Measurements from ENCODE around the gene CTNND2.

The CTNND2 gene

GRCh38 chr5:11491404-11492075 lies 412.7 kb downstream of the CTNND2 start:
- ChIA-PET POLR2A (no interaction called here), CTCF (interaction anchor here (0.9 kb wide), 1 partner anchor 1041 kb away, joined by 3 read pairs; no protein-coding TSS in a partner anchor)
- no peak for DNase-seq (ENCODE audit: low read depth, low spot score)
- no peak for TF ChIP-seq CTCF (IDR thresholded peaks at IDR 0.05; ENCODE audit: insufficient read depth, low read length, missing control alignments)
- H3K4me3 ChIP-seq (ENCODE audit: low read depth, low read length): no peak overlapping the region

DNA sequence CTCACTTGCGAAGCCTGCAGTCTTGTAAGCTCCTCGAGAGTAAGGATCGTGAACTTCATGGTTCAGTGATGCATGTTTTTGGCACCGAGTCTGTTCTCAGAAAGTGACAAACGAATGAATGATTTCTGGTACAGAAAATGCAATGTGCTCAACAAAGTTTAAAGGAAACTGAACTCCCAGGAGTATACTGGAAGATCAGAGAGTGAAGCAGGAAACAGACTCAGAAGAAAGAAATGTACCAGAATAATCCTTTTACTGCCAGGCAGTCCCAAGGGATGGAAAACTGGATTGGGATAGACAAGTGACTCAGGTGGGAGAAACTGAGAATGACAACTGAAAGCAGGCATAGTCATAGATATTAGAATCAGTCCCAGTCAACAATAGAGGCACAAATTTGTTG lies 420.6 kb downstream of the CTNND2 start:
- ChIA-PET CTCF (no interaction called here), POLR2A (no interaction called here)
- no peak for TF ChIP-seq CTCF (IDR thresholded peaks at IDR 0.05; ENCODE audit: insufficient read depth, low read length, missing control alignments)
- DNase-seq (ENCODE audit: low read depth, low spot score): no peak
- H3K4me3 ChIP-seq (ENCODE audit: low read depth, low read length): no peak overlapping the region

DNA sequence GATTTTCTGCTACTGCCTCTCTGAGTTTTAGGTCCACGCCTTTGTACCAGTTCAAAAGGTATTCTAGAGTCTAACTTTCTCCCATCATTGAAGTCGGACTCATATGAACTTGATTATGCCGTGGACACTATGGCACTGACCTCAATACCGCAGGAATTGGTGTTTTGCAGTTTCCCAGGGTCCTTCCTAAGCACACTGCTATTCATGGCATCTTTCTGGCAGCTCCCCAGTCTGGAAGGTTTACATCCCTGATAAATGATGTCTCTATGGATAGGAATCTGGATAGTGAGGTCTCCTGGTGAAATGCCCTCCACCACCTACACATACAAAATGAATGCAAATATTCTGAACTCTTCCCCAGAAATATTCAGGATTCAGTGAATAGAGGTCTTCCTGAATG lies 422.2 kb downstream of the CTNND2 start:
- TF ChIP-seq CTCF (IDR thresholded peaks at IDR 0.05; ENCODE audit: insufficient read depth, low read length, missing control alignments): no peak
- POLR2A ChIA-PET: no interaction called here
- H3K4me3 ChIP-seq (ENCODE audit: low read depth, low read length): no peak overlapping the region
- no peak for DNase-seq (ENCODE audit: low read depth, low spot score)
- CTCF ChIA-PET: no interaction called here

DNA sequence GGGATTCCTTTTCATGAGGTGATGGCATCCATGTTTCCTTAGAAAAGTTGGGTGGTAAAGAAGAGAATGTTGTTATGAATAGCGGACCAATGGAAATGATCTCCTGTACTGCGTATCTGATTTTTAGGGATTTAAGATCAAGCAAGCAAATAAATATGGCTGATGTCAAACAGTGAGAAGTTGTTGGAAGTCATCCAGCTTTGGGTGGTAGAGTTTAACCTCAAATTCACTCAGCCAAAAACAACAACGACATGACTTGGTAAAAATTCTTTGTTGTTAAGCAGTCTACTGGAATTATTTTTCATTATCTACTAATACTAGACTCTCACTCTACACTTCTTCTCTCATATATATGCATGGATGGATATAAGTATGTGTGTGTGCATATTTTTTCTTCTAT lies 426.5 kb downstream of the CTNND2 start:
- CTCF ChIA-PET: no interaction called here
- DNase-seq (ENCODE audit: low read depth, low spot score): no peak
- H3K4me3 ChIP-seq (ENCODE audit: low read depth, low read length): no peak overlapping the region
- POLR2A ChIA-PET: no interaction called here
- TF ChIP-seq CTCF (IDR thresholded peaks at IDR 0.05; ENCODE audit: insufficient read depth, low read length, missing control alignments): no peak

- CTCF ChIA-PET: no interaction called here
- POLR2A ChIA-PET: no interaction called here
- H3K4me3 ChIP-seq (ENCODE audit: low read depth, low read length): no peak overlapping the region
- no peak for DNase-seq (ENCODE audit: low read depth, low spot score)
- no peak for TF ChIP-seq CTCF (IDR thresholded peaks at IDR 0.05; ENCODE audit: insufficient read depth, low read length, missing control alignments)
Measured at GRCh38 chr5:11476866-11477265, 427.4 kb downstream of the CTNND2 start.

DNA sequence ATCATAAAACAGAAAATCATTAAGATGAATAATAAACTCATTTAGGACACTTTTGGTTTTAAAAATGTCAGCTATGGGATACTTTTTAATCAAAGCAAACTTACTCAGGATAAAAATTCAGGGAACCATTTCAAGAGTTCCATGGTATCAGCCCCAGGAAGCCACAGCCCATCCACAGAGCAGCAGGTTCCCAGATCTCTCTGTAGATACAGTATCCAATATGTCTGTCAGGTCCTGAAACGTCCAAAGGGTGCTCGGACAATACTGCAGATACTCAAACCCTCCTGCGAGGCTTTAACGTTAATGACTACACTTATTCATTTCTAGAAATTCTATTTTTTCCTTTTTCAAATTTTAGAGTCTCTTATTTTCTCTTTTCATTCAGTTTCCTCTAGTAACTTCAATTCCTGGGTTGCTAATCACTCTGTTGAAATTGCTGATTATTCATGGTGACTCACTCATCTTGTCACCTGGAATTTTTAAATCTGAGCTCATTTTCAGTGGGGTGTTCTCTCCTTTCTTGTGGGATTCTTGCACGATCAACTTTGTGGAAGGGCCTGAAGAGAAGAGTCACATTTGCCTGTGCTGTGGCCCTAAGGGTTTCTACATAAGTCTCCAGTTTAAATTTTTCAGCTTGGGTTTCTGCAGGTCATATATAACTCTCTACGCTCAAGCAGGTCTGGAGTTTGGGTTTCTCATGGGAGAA lies 435.8 kb downstream of the CTNND2 start:
- no peak for TF ChIP-seq CTCF (IDR thresholded peaks at IDR 0.05; ENCODE audit: insufficient read depth, low read length, missing control alignments)
- CTCF ChIA-PET: no interaction called here
- DNase-seq (ENCODE audit: low read depth, low spot score): no peak
- POLR2A ChIA-PET: no interaction called here
- H3K4me3 ChIP-seq (ENCODE audit: low read depth, low read length): no peak overlapping the region
